HG03457 (cell line): Measurements from ENCODE around the gene MLF1.
"Not testable (repeated sequence)": the region's sequence is repeated elsewhere in the genome, so short reads cannot be mapped to it uniquely, and the experiment has no call there.

Source experiments
- ATAC-seq: cut with Tn5 transposase; IDR thresholded peaks from one replicate; pipeline ENCODE4 v1.9.1; 2021; ENCODE audit warnings: moderate number of reproducible peaks; ENCODE audit not compliant: unreplicated experiment

The MLF1 gene

GRCh38 chr3:158570999-158571702, at the start of gene MLF1:
Gene MLF1 (plus strand): TSS chr3:158571194. CDS start chr3:158571301, 107 bp downstream.
- ATAC-seq: peak; percentile 100

- no peak for ATAC-seq
These were observed 48.5 kb upstream of the MLF1 start for GRCh38 chr3:158522221-158523136.

GRCh38 chr3:158528076-158528674, 42.8 kb upstream of the MLF1 start:
- ATAC-seq: no peak

- no peak for ATAC-seq
These were observed 39.7 kb upstream of the MLF1 start for GRCh38 chr3:158531334-158531733.

GRCh38 chr3:158532099-158532734, 38.8 kb upstream of the MLF1 start:
- no peak for ATAC-seq

GRCh38 chr3:158535918-158536317, 35.1 kb upstream of the MLF1 start:
- no peak for ATAC-seq

GRCh38 chr3:158539414-158540014, 31.5 kb upstream of the MLF1 start:
- no peak for ATAC-seq

- ATAC-seq: no peak
These were observed 30.9 kb upstream of the MLF1 start for GRCh38 chr3:158540066-158540465.

GRCh38 chr3:158548691-158549090, 22.3 kb upstream of the MLF1 start:
- no peak for ATAC-seq

GRCh38 chr3:158549938-158550337, 21.1 kb upstream of the MLF1 start:
- ATAC-seq: not testable (repeated sequence)

GRCh38 chr3:158552124-158552523, 18.9 kb upstream of the MLF1 start:
- no peak for ATAC-seq

- ATAC-seq: no peak
These were observed 11.5 kb upstream of the MLF1 start for GRCh38 chr3:158559504-158559903.

- ATAC-seq: no peak
These were observed 10.0 kb upstream of the MLF1 start for GRCh38 chr3:158560979-158561378.

GRCh38 chr3:158562674-158563073, 8.3 kb upstream of the MLF1 start:
- no peak for ATAC-seq

- no peak for ATAC-seq
These were observed 7.9 kb upstream of the MLF1 start for GRCh38 chr3:158563076-158563475.

GRCh38 chr3:158565076-158565475, 5.9 kb upstream of the MLF1 start:
- no peak for ATAC-seq

- ATAC-seq: no peak
These were observed 2.2 kb upstream of the MLF1 start for GRCh38 chr3:158568784-158569183.

- ATAC-seq: no peak
These were observed 1.2 kb upstream of the MLF1 start for GRCh38 chr3:158569794-158570193.

- ATAC-seq: no peak
These were observed 1.2 kb downstream of the MLF1 start for GRCh38 chr3:158571969-158572765.

GRCh38 chr3:158572766-158573060, 1.7 kb downstream of the MLF1 start:
- no peak for ATAC-seq
